ENCODE measurements around the gene DNAH12. TPM values are rescaled to one million over a fixed set of nuclear protein-coding genes. Genes with fewer than 3 reads are reported as not detected.
A peak's percentile ranks its signal among the peaks of the same experiment; 100 is the strongest.

DNAH12 gene
- total and polyA plus RNA-seq, 2 of the 13 experiments (the other 11 are each of a cell fraction or from before 2014, with no cell fraction given) = 0.11 TPM

DNA sequence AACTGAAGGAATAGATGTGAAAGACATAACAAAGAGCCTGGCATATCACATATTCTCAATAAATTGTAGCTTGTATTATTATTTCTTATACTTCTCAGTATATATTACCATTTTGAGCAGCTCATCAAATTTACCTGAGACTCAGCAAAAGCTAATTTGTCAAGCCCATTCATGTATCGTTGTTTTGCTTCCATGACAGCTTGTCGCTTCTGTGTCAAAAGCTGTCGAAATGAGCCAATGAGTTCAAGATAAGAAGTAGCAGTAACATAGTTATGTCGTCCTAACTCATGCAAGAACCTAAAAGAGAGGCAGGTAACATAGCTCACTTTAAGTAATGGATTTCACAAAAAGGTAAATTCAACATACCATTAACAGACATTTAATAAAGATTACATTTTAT lies 157.8 kb downstream of the DNAH12 start:
- intact Hi-C loops (cut with micrococcal nuclease; ENCODE audit: unreplicated experiment) = no loop called here
- no peaks in the 10 kb centered on the region for H3K36me3 ChIP-seq (replicated peaks in 1 of 2; ENCODE audit: control insufficient read depth in 1 of 2, insufficient read depth in 2 of 2, low read length in 2 of 2)
- no TSS peak for BruUV-seq (replicated peaks)
- ChIA-PET POLR2A (interaction anchor here (1.2 kb wide), 1 partner anchor 211 kb away, joined by 3 read pairs; the partner anchor contains the start of gene ARF4), CTCF (ENCODE audit: low intra/inter-chr PET ratio, low total read pairs) (no interaction called here)
- H3K79me2 ChIP-seq (ENCODE audit: insufficient read depth, low read length) = no peaks in the 10 kb centered on the region
- WGBS (ENCODE audit: low lambda C conversion rate) = 39% methylated on average over 4 of the region's 4 CpGs
- 0 out of 4 replicates have a peak, but pooled peaks of 1 of the 2 experiments have one; percentile 4 for TF ChIP-seq MAFK (conservative IDR thresholded peaks at IDR 0.05 in 1 of 2, IDR thresholded peaks at IDR 0.05 in 1 of 2; ENCODE audit: low read length in 2 of 2)
- no peak for TF ChIP-seq ZNF138 (CRISPR knock-in tag; IDR thresholded peaks at IDR 0.05; ENCODE audit: low read depth)
- no peaks in the 10 kb centered on the region for H3K27me3 ChIP-seq (ENCODE audit: control insufficient read depth in 1 of 2, insufficient read depth in 2 of 2, low read length in 2 of 2)
- no peak for ATAC-seq
- no peak for FAIRE-seq
- H4K20me1 ChIP-seq (ENCODE audit: insufficient read depth, low read length) = no peaks in the 10 kb centered on the region
- H3K4me3 ChIP-seq (replicated peaks in 1 of 3; ENCODE audit: insufficient read depth in 1 of 3, low read depth in 2 of 3, low read length in 3 of 3) = no peak overlapping the region
- H3K9me3 ChIP-seq (ENCODE audit: low read length) = no peaks in the 10 kb centered on the region
- H3K4me1 ChIP-seq (ENCODE audit: insufficient read depth, low read length) = peaks cover 39% of the 10 kb centered on the region
- H3K9ac ChIP-seq (ENCODE audit: insufficient read depth, low read depth, low read length) = no peak overlapping the region
- no peak overlapping the region for H3K27ac ChIP-seq (ENCODE audit: extremely low read length, insufficient read depth, low read length)
- H2AFZ ChIP-seq (ENCODE audit: low read length) = no peak overlapping the region
- H3K4me2 ChIP-seq (ENCODE audit: low read depth, low read length) = no peak overlapping the region
- DNase-seq (ENCODE audit: low spot score) = no peak
- in situ Hi-C loops (cut with HindIII; ENCODE audit: extremely low pct_ligation_motif_present, low pct_unique_long_range_greater_than_20kb) = loop anchor here (25.0 kb wide), 1 partner anchor 476 kb away; no protein-coding TSS in a partner anchor

DNA sequence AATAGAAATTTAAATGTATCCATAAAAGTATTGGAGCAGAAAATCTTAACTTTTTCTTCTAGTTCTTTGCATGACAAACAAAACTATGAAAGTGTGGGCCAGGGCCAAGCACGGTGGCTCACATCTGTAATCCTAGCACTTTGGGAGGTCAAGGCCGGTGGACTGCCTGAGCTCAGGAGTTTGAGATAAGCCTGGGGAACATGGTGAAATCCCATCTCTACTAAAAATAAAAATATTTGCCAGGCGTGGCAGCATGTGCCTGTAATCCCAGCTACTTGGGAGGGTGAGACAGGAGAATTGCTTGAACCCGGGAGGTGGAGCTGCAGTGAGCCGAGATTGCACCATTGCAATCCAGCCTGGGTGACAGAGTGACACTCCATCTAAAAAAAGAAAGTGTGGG lies 158.6 kb downstream of the DNAH12 start:
- Histone ChIP-seq H3K27me3 (ENCODE audit: control insufficient read depth in 1 of 2, insufficient read depth in 2 of 2, low read length in 2 of 2) (no peaks in the 10 kb centered on the region), H3K4me3 (replicated peaks in 1 of 3; ENCODE audit: insufficient read depth in 1 of 3, low read depth in 2 of 3, low read length in 3 of 3) (0 out of 6 replicates have a peak overlapping the region, but pooled peaks of 1 of the 3 experiments have one; percentile 2), H2AFZ (ENCODE audit: low read length) (no peak overlapping the region), H3K36me3 (replicated peaks in 1 of 2; ENCODE audit: control insufficient read depth in 1 of 2, insufficient read depth in 2 of 2, low read length in 2 of 2) (no peaks in the 10 kb centered on the region), H3K4me1 (ENCODE audit: insufficient read depth, low read length) (peaks cover 37% of the 10 kb centered on the region), H3K4me2 (ENCODE audit: low read depth, low read length) (peak overlapping the region; percentile 38), H3K9me3 (ENCODE audit: low read length) (no peaks in the 10 kb centered on the region), H3K79me2 (ENCODE audit: insufficient read depth, low read length) (no peaks in the 10 kb centered on the region), H3K27ac (ENCODE audit: extremely low read length, insufficient read depth, low read length) (peak overlapping the region; percentile 30), H3K9ac (ENCODE audit: insufficient read depth, low read depth, low read length) (no peak overlapping the region), H4K20me1 (ENCODE audit: insufficient read depth, low read length) (no peaks in the 10 kb centered on the region)
- in situ Hi-C loops (cut with HindIII; ENCODE audit: extremely low pct_ligation_motif_present, low pct_unique_long_range_greater_than_20kb) = loop anchor here (25.0 kb wide), 1 partner anchor 477 kb away; no protein-coding TSS in a partner anchor
- POLR2A ChIA-PET = interaction anchor here (1.2 kb wide), 1 partner anchor 212 kb away, joined by 3 read pairs; the partner anchor contains the start of gene ARF4
- intact Hi-C loops (cut with micrococcal nuclease; ENCODE audit: unreplicated experiment) = no loop called here
- no peak for FAIRE-seq
- CTCF ChIA-PET (ENCODE audit: low intra/inter-chr PET ratio, low total read pairs) = no interaction called here
- 0% methylated on average over 5 of the region's 5 CpGs for WGBS (ENCODE audit: low lambda C conversion rate)
- BruUV-seq (replicated peaks) = no TSS peak
- DNase-seq (ENCODE audit: low spot score) = peak; percentile 81
- ATAC-seq = peak; percentile 91
- TF ChIP-seq ARNT2 (CRISPR knock-in tag; IDR thresholded peaks at IDR 0.05; ENCODE audit: low read depth) = 0 out of 2 replicates have a peak, but pooled peaks have one; percentile 21
- peak; percentile 30; the same call in 1 of the 2 replicates for TF ChIP-seq STAG1 (CRISPR knock-in tag; IDR thresholded peaks at IDR 0.05)
- peak; percentile 45; the same call in 1 of the 2 replicates for TF ChIP-seq CEBPB (IDR thresholded peaks at IDR 0.05; ENCODE audit: borderline replicate concordance, low read depth, low read length)
- TF ChIP-seq, protein P1, sequence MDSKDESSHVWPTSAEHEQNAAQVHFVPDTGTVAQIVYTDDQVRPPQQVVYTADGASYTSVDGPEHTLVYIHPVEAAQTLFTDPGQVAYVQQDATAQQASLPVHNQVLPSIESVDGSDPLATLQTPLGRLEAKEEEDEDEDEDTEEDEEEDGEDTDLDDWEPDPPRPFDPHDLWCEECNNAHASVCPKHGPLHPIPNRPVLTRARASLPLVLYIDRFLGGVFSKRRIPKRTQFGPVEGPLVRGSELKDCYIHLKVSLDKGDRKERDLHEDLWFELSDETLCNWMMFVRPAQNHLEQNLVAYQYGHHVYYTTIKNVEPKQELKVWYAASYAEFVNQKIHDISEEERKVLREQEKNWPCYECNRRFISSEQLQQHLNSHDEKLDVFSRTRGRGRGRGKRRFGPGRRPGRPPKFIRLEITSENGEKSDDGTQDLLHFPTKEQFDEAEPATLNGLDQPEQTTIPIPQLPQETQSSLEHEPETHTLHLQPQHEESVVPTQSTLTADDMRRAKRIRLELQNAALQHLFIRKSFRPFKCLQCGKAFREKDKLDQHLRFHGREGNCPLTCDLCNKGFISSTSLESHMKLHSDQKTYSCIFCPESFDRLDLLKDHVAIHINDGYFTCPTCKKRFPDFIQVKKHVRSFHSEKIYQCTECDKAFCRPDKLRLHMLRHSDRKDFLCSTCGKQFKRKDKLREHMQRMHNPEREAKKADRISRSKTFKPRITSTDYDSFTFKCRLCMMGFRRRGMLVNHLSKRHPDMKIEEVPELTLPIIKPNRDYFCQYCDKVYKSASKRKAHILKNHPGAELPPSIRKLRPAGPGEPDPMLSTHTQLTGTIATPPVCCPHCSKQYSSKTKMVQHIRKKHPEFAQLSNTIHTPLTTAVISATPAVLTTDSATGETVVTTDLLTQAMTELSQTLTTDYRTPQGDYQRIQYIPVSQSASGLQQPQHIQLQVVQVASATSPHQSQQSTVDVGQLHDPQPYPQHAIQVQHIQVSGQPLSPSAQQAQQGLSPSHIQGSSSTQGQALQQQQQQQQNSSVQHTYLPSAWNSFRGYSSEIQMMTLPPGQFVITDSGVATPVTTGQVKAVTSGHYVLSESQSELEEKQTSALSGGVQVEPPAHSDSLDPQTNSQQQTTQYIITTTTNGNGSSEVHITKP (CRISPR knock-in tag; IDR thresholded peaks at IDR 0.05; ENCODE audit: low read depth) = 0 out of 2 replicates have a peak, but pooled peaks have one; percentile 27
- TF ChIP-seq, protein P2, sequence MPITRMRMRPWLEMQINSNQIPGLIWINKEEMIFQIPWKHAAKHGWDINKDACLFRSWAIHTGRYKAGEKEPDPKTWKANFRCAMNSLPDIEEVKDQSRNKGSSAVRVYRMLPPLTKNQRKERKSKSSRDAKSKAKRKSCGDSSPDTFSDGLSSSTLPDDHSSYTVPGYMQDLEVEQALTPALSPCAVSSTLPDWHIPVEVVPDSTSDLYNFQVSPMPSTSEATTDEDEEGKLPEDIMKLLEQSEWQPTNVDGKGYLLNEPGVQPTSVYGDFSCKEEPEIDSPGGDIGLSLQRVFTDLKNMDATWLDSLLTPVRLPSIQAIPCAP (CRISPR knock-in tag; IDR thresholded peaks at IDR 0.05; ENCODE audit: low read depth) = no peak
- no peak for TF ChIP-seq SMAD9 (CRISPR knock-in tag; IDR thresholded peaks at IDR 0.05)
- TF ChIP-seq, protein P3, sequence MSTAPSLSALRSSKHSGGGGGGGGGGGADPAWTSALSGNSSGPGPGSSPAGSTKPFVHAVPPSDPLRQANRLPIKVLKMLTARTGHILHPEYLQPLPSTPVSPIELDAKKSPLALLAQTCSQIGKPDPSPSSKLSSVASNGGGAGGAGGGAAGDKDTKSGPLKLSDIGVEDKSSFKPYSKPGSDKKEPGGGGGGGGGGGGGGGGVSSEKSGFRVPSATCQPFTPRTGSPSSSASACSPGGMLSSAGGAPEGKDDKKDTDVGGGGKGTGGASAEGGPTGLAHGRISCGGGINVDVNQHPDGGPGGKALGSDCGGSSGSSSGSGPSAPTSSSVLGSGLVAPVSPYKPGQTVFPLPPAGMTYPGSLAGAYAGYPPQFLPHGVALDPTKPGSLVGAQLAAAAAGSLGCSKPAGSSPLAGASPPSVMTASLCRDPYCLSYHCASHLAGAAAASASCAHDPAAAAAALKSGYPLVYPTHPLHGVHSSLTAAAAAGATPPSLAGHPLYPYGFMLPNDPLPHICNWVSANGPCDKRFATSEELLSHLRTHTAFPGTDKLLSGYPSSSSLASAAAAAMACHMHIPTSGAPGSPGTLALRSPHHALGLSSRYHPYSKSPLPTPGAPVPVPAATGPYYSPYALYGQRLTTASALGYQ (CRISPR knock-in tag; IDR thresholded peaks at IDR 0.05) = peak; percentile 40; the same call in 1 of the 2 replicates
- TF ChIP-seq ZNF124 (CRISPR knock-in tag; IDR thresholded peaks at IDR 0.05) = 0 out of 2 replicates have a peak, but pooled peaks have one; percentile 57
- peak; percentile 94 for TF ChIP-seq SALL1 (CRISPR knock-in tag; IDR thresholded peaks at IDR 0.05)

Data from HepG2 (cell line).